Esophagus squamous epithelium (tissue), 4 donors: ENCODE data around the gene COL6A5.

Experiments
- CTCF ChIP-seq, 6 experiments: fragments of 450-650 bp in 4 of 6; fragments of 200-600 bp in 2 of 6; sonication (generic) in 2 of 6; IDR thresholded peaks; one replicate each; pipeline ENCODE4 v1.5.1; 2016 to 2019; ENCODE audit warnings: antibody characterized with exemption in 6 of 6, mild to moderate bottlenecking in 4 of 6, moderate library complexity in 4 of 6
- POLR2A ChIP-seq, 4 donors: fragments of 450-650 bp; IDR thresholded peaks; one replicate each; pipeline ENCODE4 v1.6.1; 2017; ENCODE audit warnings: antibody characterized with exemption in 4 of 4, mild to moderate bottlenecking in 4 of 4, moderate library complexity in 3 of 4

GRCh38 chr3:130395331-130395730, 49.9 kb downstream of the COL6A5 start:
- TF ChIP-seq CTCF (IDR thresholded peaks at IDR 0.05) (no peak), POLR2A (IDR thresholded peaks at IDR 0.05) (no peak)
